ENCODE results near the gene SNAPIN. TPM values are rescaled to one million over a fixed set of nuclear protein-coding genes. Genes with fewer than 3 reads are reported as not detected.
"Not testable (repeated sequence)": the region's sequence is repeated elsewhere in the genome, so short reads cannot be mapped to it uniquely, and the experiment has no call there.

SNAPIN gene
- total RNA-seq, 1 donor from 2014 or later: 43.2 TPM

GRCh38 chr1:153636312-153636711 is 22.2 kb upstream of the SNAPIN start:
- DNase-seq (ENCODE audit: extremely low spot score in 2 of 2): no peak
- H3K27ac ChIP-seq: no peak overlapping the region
- peaks cover 0 to 52% of the 10 kb centered on the region in 2 donors for H3K36me3 ChIP-seq
- peaks cover 52% of the 10 kb centered on the region for H3K4me1 ChIP-seq
- no peak overlapping the region for H3K4me3 ChIP-seq
- H3K27me3 ChIP-seq: no peaks in the 10 kb centered on the region
- intact Hi-C loops (cut with DNase I): no loop called here
- TF ChIP-seq CTCF (IDR thresholded peaks at IDR 0.05) (no peak), POLR2AphosphoS5 (IDR thresholded peaks at IDR 0.05; ENCODE audit: insufficient read depth in 1 of 2, low read depth in 1 of 2) (no peak)
- H3K9me3 ChIP-seq: no peaks in the 10 kb centered on the region

DNA sequence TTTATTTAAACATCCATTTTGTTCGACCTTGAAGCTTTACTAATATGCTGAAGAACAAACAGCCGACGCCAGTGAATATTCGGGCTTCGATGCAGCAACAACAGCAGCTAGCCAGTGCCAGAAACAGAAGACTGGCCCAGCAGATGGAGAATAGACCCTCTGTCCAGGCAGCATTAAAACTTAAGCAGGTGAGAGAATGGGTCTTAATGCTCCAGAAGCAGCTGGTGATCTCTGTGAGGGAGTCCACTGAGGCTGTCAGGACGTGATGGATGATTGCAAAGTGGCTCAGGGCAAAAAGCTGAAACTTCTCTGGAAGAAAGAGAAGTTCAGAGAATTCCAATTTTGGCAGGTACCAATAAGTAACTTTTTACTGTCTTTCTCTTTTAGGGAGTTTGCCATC is 20.2 kb upstream of the SNAPIN start:
- TF ChIP-seq POLR2AphosphoS5 (IDR thresholded peaks at IDR 0.05; ENCODE audit: insufficient read depth in 1 of 2, low read depth in 1 of 2): no peak
- no peak for TF ChIP-seq POLR2A (IDR thresholded peaks at IDR 0.05)
- TF ChIP-seq CTCF (IDR thresholded peaks at IDR 0.05): no peak
- H3K9me3 ChIP-seq: no peaks in the 10 kb centered on the region
- H3K4me1 ChIP-seq: peaks cover 56% of the 10 kb centered on the region
- no peaks in the 10 kb centered on the region for H3K27me3 ChIP-seq
- no peak overlapping the region for H3K27ac ChIP-seq
- DNase-seq (ENCODE audit: extremely low spot score in 2 of 2): no peak
- no peak overlapping the region for H3K4me3 ChIP-seq
- peaks cover 0 to 72% of the 10 kb centered on the region in 2 donors for H3K36me3 ChIP-seq
- intact Hi-C loops (cut with DNase I): no loop called here

GRCh38 chr1:153639280-153639679 is 19.2 kb upstream of the SNAPIN start:
- no peak for DNase-seq (ENCODE audit: extremely low spot score in 2 of 2)
- peaks cover 59% of the 10 kb centered on the region for H3K4me1 ChIP-seq
- no peak overlapping the region for H3K4me3 ChIP-seq
- peaks cover 0 to 81% of the 10 kb centered on the region in 2 donors for H3K36me3 ChIP-seq
- intact Hi-C loops (cut with DNase I): no loop called here
- H3K27me3 ChIP-seq: no peaks in the 10 kb centered on the region
- TF ChIP-seq POLR2A (IDR thresholded peaks at IDR 0.05) (no peak), POLR2AphosphoS5 (IDR thresholded peaks at IDR 0.05; ENCODE audit: insufficient read depth in 1 of 2, low read depth in 1 of 2) (no peak), CTCF (IDR thresholded peaks at IDR 0.05) (no peak)
- no peaks in the 10 kb centered on the region for H3K9me3 ChIP-seq
- no peak overlapping the region for H3K27ac ChIP-seq

DNA sequence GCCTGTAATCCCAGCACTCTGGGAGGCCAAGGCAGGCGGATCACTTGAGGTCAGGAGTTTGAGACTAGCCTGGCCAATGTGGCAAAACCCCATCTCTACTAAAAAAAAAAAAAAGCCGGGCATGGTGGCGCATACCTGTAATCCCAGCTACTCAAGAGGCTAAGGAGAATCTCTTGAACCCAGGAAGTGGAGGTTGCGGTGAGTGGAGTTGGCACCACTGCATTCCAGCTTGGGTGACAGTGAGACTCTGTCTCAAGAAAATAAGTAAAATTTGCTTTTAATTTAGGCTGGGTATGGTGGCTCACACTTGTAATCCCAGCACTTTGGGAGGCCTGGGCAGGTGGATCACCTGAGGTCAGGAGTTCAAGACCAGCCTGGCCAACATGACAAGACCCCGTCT is 18.3 kb upstream of the SNAPIN start:
- not testable (repeated sequence) for DNase-seq (ENCODE audit: extremely low spot score in 2 of 2)

DNA sequence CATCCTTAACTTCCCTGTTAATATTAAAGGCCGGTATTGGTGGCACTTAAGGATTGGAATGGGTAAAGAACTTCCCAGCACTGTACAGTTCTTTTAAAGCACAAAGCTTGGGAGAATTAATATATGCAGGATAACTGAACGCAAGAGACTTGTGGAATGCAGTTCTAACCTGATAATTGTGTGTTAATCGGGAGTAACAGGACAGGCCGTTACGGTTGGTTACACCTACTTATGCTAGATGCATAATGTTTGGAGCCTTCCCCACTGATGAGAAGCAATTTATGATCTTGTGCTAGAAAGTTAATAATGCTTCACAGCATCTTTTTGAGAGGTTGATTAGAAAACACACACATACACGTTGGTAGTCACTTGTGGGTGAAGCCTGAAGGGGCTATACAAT is 17.6 kb upstream of the SNAPIN start:
- no peak overlapping the region for H3K27ac ChIP-seq
- no peak overlapping the region for H3K4me3 ChIP-seq
- H3K9me3 ChIP-seq: no peaks in the 10 kb centered on the region
- intact Hi-C loops (cut with DNase I): no loop called here
- peaks cover 46% of the 10 kb centered on the region for H3K4me1 ChIP-seq
- TF ChIP-seq POLR2AphosphoS5 (IDR thresholded peaks at IDR 0.05; ENCODE audit: insufficient read depth in 1 of 2, low read depth in 1 of 2) (no peak), POLR2A (IDR thresholded peaks at IDR 0.05) (no peak), CTCF (IDR thresholded peaks at IDR 0.05) (no peak)
- no peak for DNase-seq (ENCODE audit: extremely low spot score in 2 of 2)
- peaks cover 0 to 97% of the 10 kb centered on the region in 2 donors for H3K36me3 ChIP-seq
- no peaks in the 10 kb centered on the region for H3K27me3 ChIP-seq

More for the DNA sequence above, 18.3 kb upstream of the SNAPIN start:
- H3K27ac ChIP-seq; H3K4me3 ChIP-seq; H3K27me3 ChIP-seq; H3K9me3 ChIP-seq; intact Hi-C loops (cut with DNase I): not testable (repeated sequence)
- Histone ChIP-seq H3K4me1 (peaks cover 53% of the 10 kb centered on the region), H3K36me3 (peaks cover 0 to 90% of the 10 kb centered on the region in 2 donors)

GRCh38 chr1:153642161-153642560 is 16.3 kb upstream of the SNAPIN start:
- no peak overlapping the region for H3K27ac ChIP-seq
- no peaks in the 10 kb centered on the region for H3K27me3 ChIP-seq
- intact Hi-C loops (cut with DNase I): no loop called here
- H3K9me3 ChIP-seq: no peaks in the 10 kb centered on the region
- no peak for DNase-seq (ENCODE audit: extremely low spot score in 2 of 2)
- H3K36me3 ChIP-seq: peaks cover 0 to 95% of the 10 kb centered on the region in 2 donors
- no peak for TF ChIP-seq CTCF (IDR thresholded peaks at IDR 0.05)
- no peak for TF ChIP-seq POLR2A (IDR thresholded peaks at IDR 0.05)
- no peak for TF ChIP-seq POLR2AphosphoS5 (IDR thresholded peaks at IDR 0.05; ENCODE audit: insufficient read depth in 1 of 2, low read depth in 1 of 2)
- H3K4me3 ChIP-seq: no peak overlapping the region
- H3K4me1 ChIP-seq: peaks cover 34% of the 10 kb centered on the region
